Psoas muscle (tissue), 8 donors: ENCODE results near the gene LCOR. TPM values are rescaled to one million over a fixed set of nuclear protein-coding genes. Genes with fewer than 3 reads are reported as not detected.

Experiments used
- ATAC-seq, 4 donors: fragments of 200-7000 bp; cut with Tn5 transposase; one replicate each; pipeline ENCODE4 v1.9.1; 2020; ENCODE audit warnings: moderate library complexity in 3 of 4, mild to moderate bottlenecking in 2 of 4
- DNase-seq, 2 donors: peaks; one replicate each; pipeline ENCODE4 v3.0.0-alpha.2; 2020
- H3K27ac ChIP-seq: fragments of 200-600 bp; one replicate; pipeline ENCODE4 v1.8.0; 2022
- H3K27me3 ChIP-seq, 3 donors: fragments of 200-600 bp in 1 of 3; one replicate each; pipeline versions ENCODE4 v1.6.1 to v1.8.0; 2013 to 2022; ENCODE audit warnings: low read length in 2 of 3, mild to moderate bottlenecking in 2 of 3, moderate library complexity in 1 of 3; ENCODE audit not compliant: insufficient read depth in 3 of 3
- H3K36me3 ChIP-seq, 2 donors: fragments of 200-600 bp in 1 of 2; one replicate each; pipeline versions ENCODE4 v1.6.1 to v1.8.0; 2013 to 2022; ENCODE audit warnings: low read depth in 1 of 2, mild to moderate bottlenecking in 1 of 2, moderate library complexity in 1 of 2; ENCODE audit not compliant: insufficient read depth in 1 of 2
- H3K4me1 ChIP-seq: fragments of 200-600 bp; one replicate; pipeline ENCODE4 v1.8.0; 2022
- H3K4me3 ChIP-seq: fragments of 200-600 bp; one replicate; pipeline ENCODE4 v1.8.0; 2022; ENCODE audit warnings: mild to moderate bottlenecking
- H3K9me3 ChIP-seq: fragments of 200-600 bp; one replicate; pipeline ENCODE4 v1.8.0; 2022
- CTCF ChIP-seq: fragments of 200-600 bp; IDR thresholded peaks from one replicate; pipeline ENCODE4 v1.8.0; 2022; ENCODE audit warnings: antibody characterized with exemption
- WGBS, 3 donors: extraction: QIAGEN DNeasy Blood & Tissue Kit; methylation state at CpG; one replicate each; pipeline versions ENCODE4 v1.1.6 to v1.1.7; 2013; 5-methylcytosine and 5-hydroxymethylcytosine counted together
- intact Hi-C, 2 donors: fragments of 100-400 bp; cut with DNase I; formaldehyde crosslinking; loops; one replicate each; pipeline versions ENCODE4 v1.11.0 to v1.14.2; 2022
- polyA plus RNA-seq, 3 donors: library from polyadenylated mRNA; stranded (reverse); fragments of 200-250 nt; gene quantifications; one replicate each; pipeline ENCODE4 v1.2.3, GENCODE V29; 2013
- total RNA-seq, 4 donors: library from RNA; stranded (reverse); fragmentation: NEBNext Ultra II Directional in 2 of 4; extraction: Animal tissue kit (Norgen Biotek cat#: 25700) in 2 of 4; gene quantifications; one replicate each; pipeline versions ENCODE4 v1.2.1 to v1.2.4, GENCODE V29; 2021 to 2023
- donor health status: healthy with polysubstance abuse.
- donor health status: DM: no; HTN: no; CAD: no; lungs with moderate emphysema.
- donor health status: Bipolar disorder and iron deficiency.
- donor health status: healthy.
- donor health status: DM: yes; HTN: yes; CAD: no.
- donor health status: DM: no; HTN: no; CAD: no.
- donor health status: DM: no; HTN: no; CAD: no.
- donor health status: DM: yes; HTN: yes; CAD: no.

Gene LCOR
- total and polyA plus RNA-seq, 7 donors, result 1.7 to 30.4 (median 13.6) TPM

- H3K27ac ChIP-seq, result no peak overlapping the region
- no peaks in the 10 kb centered on the region for H3K4me1 ChIP-seq
- no peaks in the 10 kb centered on the region for H3K9me3 ChIP-seq
- no peaks in the 10 kb centered on the region for H3K36me3 ChIP-seq
- no peak overlapping the region for H3K4me3 ChIP-seq
- no peak for ATAC-seq
- no peaks in the 10 kb centered on the region for H3K27me3 ChIP-seq
- 73 to 75% (median 74%) methylated on average over 5 of the region's 5 CpGs for WGBS, 3 donors
- TF ChIP-seq CTCF, result no peak
- intact Hi-C loops, result no loop called here
- DNase-seq, result no peak
Measured at GRCh38 chr10:96973809-96974747, 142.0 kb downstream of the LCOR start.

- ATAC-seq (no peak), DNase-seq (no peak)
- Histone ChIP-seq H3K27ac (no peak overlapping the region), H3K9me3 (no peaks in the 10 kb centered on the region), H3K27me3 (no peaks in the 10 kb centered on the region), H3K4me1 (no peaks in the 10 kb centered on the region), H3K36me3 (no peaks in the 10 kb centered on the region), H3K4me3 (no peak overlapping the region)
- intact Hi-C loops, result no loop called here
- WGBS, 3 donors, result 84 to 97% (median 95%) methylated on average over 2 of the region's 2 CpGs
- no peak for TF ChIP-seq CTCF
Measured at GRCh38 chr10:96975136-96975535, 143.0 kb downstream of the LCOR start.

GRCh38 chr10:96978621-96979154 is 146.6 kb downstream of the LCOR start:
- TF ChIP-seq CTCF, result no peak
- Histone ChIP-seq H3K4me3 (no peak overlapping the region), H3K9me3 (no peaks in the 10 kb centered on the region), H3K27me3 (no peaks in the 10 kb centered on the region), H3K4me1 (no peaks in the 10 kb centered on the region), H3K36me3 (peaks cover 4 to 17% of the 10 kb centered on the region in 2 donors), H3K27ac (no peak overlapping the region)
- ATAC-seq, result no peak
- intact Hi-C loops, result no loop called here
- no peak for DNase-seq
- WGBS, 3 donors, result 94 to 95% (median 95%) methylated on average over 3 of the region's 3 CpGs

- intact Hi-C loops, result no loop called here
- 93 to 97% (median 95%) methylated on average over 12 of the region's 12 CpGs for WGBS, 3 donors
- H3K4me1 ChIP-seq, result no peaks in the 10 kb centered on the region
- no peaks in the 10 kb centered on the region for H3K9me3 ChIP-seq
- no peak overlapping the region for H3K4me3 ChIP-seq
- H3K36me3 ChIP-seq, result peaks cover 4 to 17% of the 10 kb centered on the region in 2 donors
- H3K27ac ChIP-seq, result no peak overlapping the region
- no peak for ATAC-seq
- H3K27me3 ChIP-seq, result no peaks in the 10 kb centered on the region
- no peak for TF ChIP-seq CTCF
- no peak for DNase-seq
Measured at GRCh38 chr10:96982149-96982930, 150.2 kb downstream of the LCOR start.
